Gastroesophageal sphincter (tissue), 3 donors: Measurements from ENCODE around the gene NDUFS8.

Experiments
- CTCF ChIP-seq, 4 experiments: fragments of 200-600 bp in 2 of 4; fragments of 450-650 bp in 2 of 4; sonication (generic) in 1 of 4; IDR thresholded peaks; one replicate each; pipeline ENCODE4 v1.5.1; 2017 to 2019; ENCODE audit warnings: antibody characterized with exemption in 4 of 4, mild to moderate bottlenecking in 2 of 4, moderate library complexity in 2 of 4
- EP300 ChIP-seq: sonication (generic); formaldehyde crosslinking; IDR thresholded peaks from one replicate; pipeline ENCODE4 v1.6.1; 2017; ENCODE audit warnings: antibody characterized with exemption, mild to moderate bottlenecking
- POLR2A ChIP-seq, 2 donors: fragments of 450-650 bp; IDR thresholded peaks; one replicate each; pipeline ENCODE4 v1.6.1; 2017; ENCODE audit warnings: antibody characterized with exemption in 2 of 2, mild to moderate bottlenecking in 2 of 2, moderate library complexity in 1 of 2
- POLR2AphosphoS5 ChIP-seq: sonication (generic); formaldehyde crosslinking; IDR thresholded peaks from one replicate; pipeline ENCODE4 v1.6.1; 2017; ENCODE audit warnings: antibody characterized with exemption

- TF ChIP-seq POLR2A (IDR thresholded peaks at IDR 0.05) (no peak), EP300 (no peak), CTCF (IDR thresholded peaks at IDR 0.05) (no peak), POLR2AphosphoS5 (no peak)
These were observed 34.4 kb upstream of the NDUFS8 start for GRCh38 chr11:67996051-67996450.
